GM21529 (cell line): ENCODE measurements around the gene PPP2R5C.

ENCODE experiments used
- ATAC-seq: cut with Tn5 transposase; IDR thresholded peaks from one replicate; pipeline ENCODE4 v1.9.1; 2021; ENCODE audit not compliant: unreplicated experiment

Gene PPP2R5C

GRCh38 chr14:101907619-101908018 lies 146.1 kb downstream of the PPP2R5C start:
- no peak for ATAC-seq

DNA sequence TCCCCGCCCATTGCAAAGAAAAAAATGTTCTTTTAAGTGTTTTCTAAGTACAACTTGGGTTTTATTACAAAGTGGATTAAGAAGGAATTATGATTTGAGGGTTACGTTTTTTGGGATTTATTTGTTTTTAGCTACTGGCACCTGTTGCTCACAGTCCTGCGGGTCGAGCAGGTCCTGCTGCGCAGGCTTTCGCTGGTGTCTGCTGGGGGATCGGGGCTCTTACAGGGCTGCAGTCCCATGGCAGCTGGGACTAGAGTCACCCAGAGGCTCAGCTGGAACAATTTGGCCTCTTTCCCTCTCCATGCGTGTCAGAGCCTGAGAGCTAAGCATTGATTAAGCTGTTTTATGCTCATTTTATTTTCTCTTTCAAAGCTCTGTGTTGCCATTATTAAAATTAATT lies 147.3 kb downstream of the PPP2R5C start:
- no peak for ATAC-seq

DNA sequence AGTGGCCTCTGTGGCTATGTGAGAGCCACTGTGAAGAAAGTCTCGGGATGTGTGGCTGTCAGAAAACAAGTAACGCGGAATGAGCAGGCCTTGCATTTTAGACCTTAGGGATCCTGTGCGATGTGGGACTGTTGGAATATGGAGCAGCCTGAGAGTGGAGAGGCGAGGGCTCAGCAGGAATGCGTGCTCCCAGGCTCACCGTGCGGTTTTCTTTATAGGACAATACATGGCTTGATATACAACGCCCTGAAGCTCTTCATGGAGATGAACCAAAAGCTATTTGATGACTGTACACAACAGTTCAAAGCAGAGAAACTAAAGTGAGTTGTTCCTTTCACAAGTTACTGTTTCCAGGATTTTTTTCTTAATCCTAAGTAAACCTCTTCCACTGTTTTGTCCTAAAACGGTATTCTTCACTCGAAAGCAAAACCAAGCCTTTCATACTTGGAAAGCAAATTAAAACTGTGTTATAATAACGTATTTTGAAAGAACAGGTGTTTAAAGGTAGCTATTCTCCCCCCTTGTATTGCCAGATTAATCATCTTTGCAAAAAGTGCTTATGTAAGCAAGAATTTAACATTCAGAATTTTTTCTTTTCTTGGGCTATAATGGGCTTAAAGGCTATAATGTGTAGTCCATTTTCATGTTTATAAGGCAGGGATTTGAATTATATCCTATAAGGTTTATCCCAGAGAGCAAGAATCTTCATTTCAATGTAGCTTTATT lies 148.0 kb downstream of the PPP2R5C start:
- no peak for ATAC-seq

DNA sequence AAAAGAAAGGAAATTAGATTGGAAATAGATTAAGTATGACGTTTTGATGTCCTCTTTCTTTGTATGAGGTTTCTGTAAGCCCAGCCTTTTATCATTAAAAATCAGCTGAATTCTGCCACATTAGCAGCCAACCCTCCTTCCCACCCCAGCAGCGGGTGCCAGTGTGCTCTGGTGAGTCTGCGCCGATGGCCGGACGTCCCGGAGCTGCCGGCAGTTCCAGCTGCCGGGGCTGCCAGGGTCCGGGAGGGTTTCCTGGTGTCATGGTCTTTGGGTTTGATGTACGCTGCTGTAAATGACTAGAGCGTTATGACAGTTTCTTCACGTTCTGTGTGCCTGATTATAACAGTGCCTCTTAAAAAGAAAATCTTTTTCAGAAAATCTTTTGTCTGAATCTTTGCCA lies 151.3 kb downstream of the PPP2R5C start:
- no peak for ATAC-seq

DNA sequence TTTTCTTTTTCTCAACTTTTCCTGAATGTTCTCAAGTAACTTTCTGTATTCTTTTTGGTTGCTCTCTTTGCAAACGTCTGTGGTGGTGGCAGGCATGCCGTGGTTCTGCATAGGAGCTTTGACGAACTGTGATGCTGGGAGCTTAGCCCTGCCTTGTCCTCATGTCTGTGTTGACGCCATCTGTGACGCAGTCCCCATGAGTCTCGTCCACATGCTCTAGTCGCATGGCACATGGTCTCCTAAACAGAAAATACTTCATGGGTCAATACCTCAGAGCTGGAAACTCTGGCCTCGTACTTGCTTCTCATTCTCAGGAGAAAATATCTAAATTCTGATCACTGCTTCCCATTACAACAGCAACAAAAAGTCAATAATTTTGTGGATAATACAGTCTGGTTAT lies 152.6 kb downstream of the PPP2R5C start:
- no peak for ATAC-seq

GRCh38 chr14:101915871-101916815 lies 154.6 kb downstream of the PPP2R5C start:
- ATAC-seq, result no peak

DNA sequence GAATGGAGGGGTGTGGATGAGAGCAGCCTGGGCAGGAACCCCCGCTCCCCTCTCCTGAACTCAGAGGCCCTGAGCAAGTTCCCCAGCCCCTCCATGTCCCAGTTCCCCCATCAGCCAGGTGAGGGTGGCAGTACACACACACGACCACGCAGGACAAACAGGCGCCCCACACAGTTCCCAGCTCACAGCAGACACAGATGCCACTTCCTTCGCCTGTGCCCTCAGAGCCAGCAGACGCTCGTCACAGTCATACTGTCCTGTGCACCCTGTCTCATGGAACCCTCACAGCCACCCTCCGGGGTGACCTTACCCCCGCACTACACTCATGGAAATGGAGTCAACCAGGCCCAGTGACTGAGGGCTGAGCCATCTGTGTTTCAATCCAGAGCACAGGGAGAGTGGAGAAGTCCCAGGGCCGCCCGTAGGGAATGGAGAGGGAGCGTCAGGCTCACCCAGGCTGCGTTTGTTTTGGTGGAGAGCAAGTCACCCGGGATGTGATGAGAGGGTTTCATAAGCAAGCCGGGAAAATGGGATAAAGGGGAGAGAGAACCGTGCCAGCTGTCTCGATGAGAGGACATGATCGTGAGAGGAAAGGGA lies 155.4 kb downstream of the PPP2R5C start:
- ATAC-seq, result no peak

GRCh38 chr14:101917413-101918017 lies 156.0 kb downstream of the PPP2R5C start:
- ATAC-seq, result no peak

GRCh38 chr14:101918065-101918989 lies 156.8 kb downstream of the PPP2R5C start:
- ATAC-seq, result no peak

DNA sequence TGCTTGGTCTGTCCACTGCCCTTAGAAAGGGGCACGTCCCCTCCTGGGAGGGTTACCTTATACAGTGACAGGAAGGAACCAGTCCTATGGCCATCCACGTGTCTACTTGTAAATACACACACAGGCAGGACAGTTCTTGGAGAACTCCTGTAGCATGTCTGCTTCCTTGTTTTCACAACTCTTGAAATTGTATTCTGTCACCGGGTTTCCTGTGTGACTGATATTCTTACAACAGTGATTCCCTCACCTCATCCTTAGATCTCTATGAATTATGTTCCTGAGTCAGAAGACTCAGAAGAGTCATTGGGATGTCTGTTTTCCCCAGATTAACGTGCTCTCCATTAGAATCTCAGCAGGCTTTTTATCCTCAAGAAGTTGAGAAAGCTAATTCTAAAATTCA lies 158.8 kb downstream of the PPP2R5C start:
- ATAC-seq, result no peak

DNA sequence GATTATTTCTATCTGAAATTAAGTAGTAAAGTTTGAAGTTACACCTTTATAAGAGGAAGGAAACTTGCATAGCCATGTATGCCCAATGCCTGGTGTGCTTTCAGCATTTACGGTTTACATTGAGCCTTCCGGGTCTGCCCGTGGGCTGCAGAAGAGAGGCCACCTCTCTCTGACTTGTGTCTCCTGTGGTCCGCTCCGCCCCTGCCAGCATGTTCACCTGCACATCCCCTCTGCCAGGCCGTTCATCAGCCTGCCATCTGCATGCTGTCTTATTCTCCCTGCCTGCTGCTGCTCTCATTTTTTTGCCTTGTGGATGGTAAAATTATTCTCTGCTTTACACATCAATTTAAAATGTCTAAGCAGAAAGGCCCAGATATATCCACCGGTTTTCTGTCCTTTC lies 161.4 kb downstream of the PPP2R5C start:
- no peak for ATAC-seq

GRCh38 chr14:101925152-101925551 lies 163.6 kb downstream of the PPP2R5C start:
- ATAC-seq, result no peak

DNA sequence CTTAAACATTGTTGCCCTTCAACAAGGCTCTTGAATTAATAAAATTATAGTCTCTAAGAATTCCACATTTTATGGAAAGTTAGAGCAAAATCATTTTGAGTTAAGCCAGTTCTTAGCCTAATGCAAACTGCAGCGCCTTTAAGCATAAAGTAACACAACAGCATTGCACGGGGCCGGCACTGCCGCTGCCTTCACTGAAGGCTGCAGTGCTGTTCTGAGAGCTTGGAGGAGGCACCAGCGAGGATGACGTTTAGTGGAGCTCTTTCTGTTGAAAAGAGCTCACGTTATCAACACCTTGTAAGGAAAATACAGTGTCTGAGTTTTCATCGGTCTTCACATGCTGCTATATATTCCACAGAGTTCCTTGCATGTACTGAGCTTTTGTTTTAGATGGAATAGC lies 164.6 kb downstream of the PPP2R5C start:
- ATAC-seq, result no peak

GRCh38 chr14:101926620-101927019 lies 165.1 kb downstream of the PPP2R5C start:
- ATAC-seq, result no peak

- ATAC-seq, result no peak
These were observed 166.3 kb downstream of the PPP2R5C start for GRCh38 chr14:101927859-101928258.

GRCh38 chr14:101928415-101928841 lies 166.9 kb downstream of the PPP2R5C start:
- no peak for ATAC-seq

- ATAC-seq, result no peak
These were observed 167.6 kb downstream of the PPP2R5C start for GRCh38 chr14:101929096-101929495.

DNA sequence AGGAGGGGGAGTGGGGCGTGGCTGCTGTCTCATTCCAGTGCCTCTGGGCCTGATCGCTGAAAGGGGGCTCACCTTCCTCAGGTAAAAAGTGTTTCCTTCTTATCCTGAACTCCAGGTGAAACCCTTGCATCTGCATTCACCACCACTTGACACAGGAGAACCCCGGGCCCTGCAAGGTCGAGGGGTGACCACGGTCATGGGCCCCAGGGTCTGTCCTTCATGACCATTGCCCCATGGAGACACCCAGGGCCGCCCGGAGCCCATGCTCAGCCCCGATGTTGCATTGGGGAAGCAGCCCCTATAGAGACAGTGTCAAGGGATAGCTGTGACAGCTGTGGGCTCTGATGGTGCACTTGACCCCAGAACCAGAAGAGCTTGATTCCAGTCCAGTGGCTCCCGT lies 168.4 kb downstream of the PPP2R5C start:
- no peak for ATAC-seq

DNA sequence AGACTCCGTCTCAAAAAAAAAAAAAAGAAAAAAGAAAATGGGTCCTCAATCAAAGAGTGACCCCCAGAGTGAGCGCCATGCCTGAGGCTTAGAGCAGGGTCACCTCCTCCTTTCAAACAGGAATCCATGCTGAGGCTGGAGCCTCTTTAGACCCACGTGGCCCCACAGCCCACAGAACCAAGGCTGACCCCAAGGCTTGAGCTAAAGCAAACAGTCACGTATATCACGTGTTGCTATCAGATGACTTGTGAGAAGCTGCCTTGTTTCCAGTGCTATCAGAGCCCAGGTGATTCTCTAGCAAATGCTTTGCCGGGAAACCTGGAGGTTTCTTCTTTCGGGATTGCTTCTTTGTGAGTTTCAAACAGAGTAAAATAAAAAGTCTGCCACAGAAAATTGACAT lies 171.2 kb downstream of the PPP2R5C start:
- no peak for ATAC-seq

DNA sequence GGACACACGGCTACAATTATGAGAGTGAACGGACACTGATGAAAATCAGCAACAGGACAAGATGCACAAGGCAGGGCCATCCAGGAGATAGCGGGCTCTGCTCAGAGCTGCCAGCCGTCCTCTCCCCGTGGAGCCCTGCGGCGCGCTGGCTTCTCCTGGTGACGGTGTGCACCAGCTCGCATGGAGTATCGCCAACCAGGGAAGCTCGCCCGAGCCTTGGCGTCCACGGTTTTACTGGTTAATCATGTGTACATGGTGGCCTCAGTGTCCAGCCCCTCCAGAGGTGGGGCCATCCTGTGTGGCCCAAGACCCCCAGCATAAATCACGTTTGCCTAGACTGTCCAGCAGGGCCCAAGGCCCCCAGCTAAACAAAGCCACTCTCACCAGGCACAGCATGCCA lies 171.7 kb downstream of the PPP2R5C start:
- ATAC-seq, result no peak
